Trophoblast cell (in vitro differentiated cells and primary cell): ENCODE data around the gene BEND3.

Source experiments
- DNase-seq, 2 donors: peaks; one replicate each; pipeline ENCODE4 v3.0.0-alpha.2; 2016
- H2AFZ ChIP-seq: 2 replicates; pipeline ENCODE4 v1.6.1; 2013; ENCODE audit warnings: low read length, moderate library complexity, mild to moderate bottlenecking; ENCODE audit not compliant: insufficient read depth, poor library complexity
- H2AK5ac ChIP-seq: 2 replicates; pipeline ENCODE4 v1.6.1; 2013; ENCODE audit warnings: mild to moderate bottlenecking, low read length
- H2BK120ac ChIP-seq: 2 replicates; pipeline ENCODE4 v1.6.1; 2013; ENCODE audit warnings: low read length, mild to moderate bottlenecking, moderate library complexity; ENCODE audit not compliant: insufficient read depth, poor library complexity
- H2BK12ac ChIP-seq: 2 replicates; pipeline ENCODE4 v1.6.1; 2013; ENCODE audit warnings: mild to moderate bottlenecking, low read length, moderate library complexity
- H2BK5ac ChIP-seq: 2 replicates; pipeline ENCODE4 v1.6.1; 2013; ENCODE audit warnings: low read length, low read depth, moderate library complexity, mild to moderate bottlenecking; ENCODE audit not compliant: poor library complexity
- H3K14ac ChIP-seq: 2 replicates; pipeline ENCODE4 v1.6.1; 2013; ENCODE audit warnings: mild to moderate bottlenecking, low read length
- H3K18ac ChIP-seq: 2 replicates; pipeline ENCODE4 v1.6.1; 2013; ENCODE audit warnings: mild to moderate bottlenecking, low read length
- H3K23ac ChIP-seq: 2 replicates; pipeline ENCODE4 v1.6.1; 2013; ENCODE audit warnings: low read length
- H3K27ac ChIP-seq: 2 replicates; pipeline ENCODE4 v1.5.1; 2013; ENCODE audit warnings: low read depth, mild to moderate bottlenecking, inconsistent platforms, low read length, moderate library complexity
- H3K27me3 ChIP-seq: 2 replicates; pipeline ENCODE4 v1.6.1; 2013; ENCODE audit warnings: inconsistent platforms, mild to moderate bottlenecking, low read length, moderate library complexity; ENCODE audit not compliant: insufficient read depth
- H3K36me3 ChIP-seq, 2 experiments: 1 replicate in 1 of 2; 2 replicates in 1 of 2; pipeline ENCODE4 v1.6.1; 2013; ENCODE audit warnings: low read length in 2 of 2, mild to moderate bottlenecking in 2 of 2, moderate library complexity in 1 of 2; ENCODE audit not compliant: insufficient read depth in 2 of 2, control insufficient read depth in 1 of 2
- H3K4ac ChIP-seq: 2 replicates; pipeline ENCODE4 v1.6.1; 2013; ENCODE audit warnings: low read depth, mild to moderate bottlenecking, low read length, moderate library complexity
- H3K4me1 ChIP-seq, 2 experiments: 1 replicate in 1 of 2; 2 replicates in 1 of 2; pipeline ENCODE4 v1.6.1; 2013; ENCODE audit warnings: low read length in 2 of 2, mild to moderate bottlenecking in 2 of 2, moderate library complexity in 1 of 2; ENCODE audit not compliant: insufficient read depth in 2 of 2, control insufficient read depth in 1 of 2
- H3K4me2 ChIP-seq: 2 replicates; pipeline ENCODE4 v1.6.1; 2013; ENCODE audit warnings: inconsistent platforms, mild to moderate bottlenecking, low read length, moderate library complexity
- H3K4me3 ChIP-seq: 2 replicates; pipeline ENCODE4 v1.5.1; 2013; ENCODE audit warnings: mild to moderate bottlenecking, low read depth, low read length, inconsistent platforms
- H3K79me1 ChIP-seq: one replicate; pipeline ENCODE4 v1.6.1; 2013; ENCODE audit warnings: low read length
- H3K79me2 ChIP-seq: 2 replicates; pipeline ENCODE4 v1.6.1; 2013; ENCODE audit warnings: low read length, mild to moderate bottlenecking; ENCODE audit not compliant: control insufficient read depth, insufficient read depth, poor library complexity
- H3K9ac ChIP-seq: 2 replicates; pipeline ENCODE4 v1.6.1; 2013; ENCODE audit warnings: mild to moderate bottlenecking, low read length
- H3K9me3 ChIP-seq: 2 replicates; pipeline ENCODE4 v1.6.1; 2013; ENCODE audit warnings: low read depth, mild to moderate bottlenecking, control low read depth, inconsistent platforms, low read length; ENCODE audit not compliant: insufficient read depth
- H4K12ac ChIP-seq: 2 replicates; pipeline ENCODE4 v1.6.1; 2013; ENCODE audit warnings: low read depth, mild to moderate bottlenecking, low read length, moderate library complexity
- H4K8ac ChIP-seq: 2 replicates; pipeline ENCODE4 v1.6.1; 2013; ENCODE audit warnings: low read depth, mild to moderate bottlenecking, low read length, moderate library complexity
- H4K91ac ChIP-seq: one replicate; pipeline ENCODE4 v1.6.1; 2013; ENCODE audit warnings: low read depth, mild to moderate bottlenecking, low read length, moderate library complexity
- WGBS: extraction: QIAGEN DNeasy Blood & Tissue Kit; methylation state at CpG from one replicate; pipeline ENCODE4 v1.1.7; 2013; ENCODE audit warnings: missing lambda C conversion rate; ENCODE audit not compliant: insufficient read length, insufficient coverage; ENCODE audit errors: extremely low coverage; 5-methylcytosine and 5-hydroxymethylcytosine counted together

BEND3 gene

GRCh38 chr6:107069631-107070548, 45.4 kb downstream of the BEND3 start:
- WGBS, result no CpG with 5 or more reads among the region's 53 CpGs
- Histone ChIP-seq H3K36me3 (peaks cover 23 to 29% of the 10 kb centered on the region in 2 experiments), H3K23ac (no peak overlapping the region), H3K27me3 (no peaks in the 10 kb centered on the region), H4K8ac (no peak overlapping the region), H3K4me2 (no peak overlapping the region), H3K79me2 (no peaks in the 10 kb centered on the region), H2BK12ac (no peak overlapping the region), H4K91ac (no peak overlapping the region), H4K12ac (no peak overlapping the region), H3K4me3 (no peak overlapping the region), H2BK120ac (no peak overlapping the region), H3K4ac (no peak overlapping the region), H3K27ac (no peak overlapping the region), H3K9me3 (no peaks in the 10 kb centered on the region), H3K4me1 (no peaks in the 10 kb centered on the region), H3K9ac (no peak overlapping the region), H3K79me1 (no peaks in the 10 kb centered on the region), H2AFZ (no peak overlapping the region), H2BK5ac (no peak overlapping the region), H2AK5ac (no peak overlapping the region), H3K14ac (no peak overlapping the region), H3K18ac (no peak overlapping the region)
- no peak for DNase-seq

GRCh38 chr6:107068691-107069630, 46.4 kb downstream of the BEND3 start:
- no peak overlapping the region for H3K4me3 ChIP-seq
- no peak overlapping the region for H3K4ac ChIP-seq
- H3K9me3 ChIP-seq, result no peaks in the 10 kb centered on the region
- no peak overlapping the region for H4K8ac ChIP-seq
- H3K36me3 ChIP-seq, result peaks cover 23 to 29% of the 10 kb centered on the region in 2 experiments
- H3K9ac ChIP-seq, result no peak overlapping the region
- no peak overlapping the region for H2BK12ac ChIP-seq
- no peaks in the 10 kb centered on the region for H3K27me3 ChIP-seq
- no peak overlapping the region for H3K27ac ChIP-seq
- WGBS, result no CpG with 5 or more reads among the region's 69 CpGs
- no peak for DNase-seq
- no peak overlapping the region for H2AFZ ChIP-seq
- H3K18ac ChIP-seq, result no peak overlapping the region
- H2BK120ac ChIP-seq, result no peak overlapping the region
- H3K4me1 ChIP-seq, result no peaks in the 10 kb centered on the region
- no peak overlapping the region for H3K14ac ChIP-seq
- H3K79me2 ChIP-seq, result no peaks in the 10 kb centered on the region
- H4K91ac ChIP-seq, result no peak overlapping the region
- no peak overlapping the region for H4K12ac ChIP-seq
- H2BK5ac ChIP-seq, result no peak overlapping the region
- no peak overlapping the region for H3K23ac ChIP-seq
- H3K79me1 ChIP-seq, result no peaks in the 10 kb centered on the region
- H2AK5ac ChIP-seq, result no peak overlapping the region
- no peak overlapping the region for H3K4me2 ChIP-seq

GRCh38 chr6:107066697-107067659, 48.3 kb downstream of the BEND3 start:
- Histone ChIP-seq H2AFZ (no peak overlapping the region), H4K8ac (no peak overlapping the region), H3K4me1 (no peaks in the 10 kb centered on the region), H4K12ac (no peak overlapping the region), H3K4ac (no peak overlapping the region), H3K23ac (no peak overlapping the region), H3K18ac (no peak overlapping the region), H4K91ac (no peak overlapping the region), H2AK5ac (no peak overlapping the region), H3K27me3 (no peaks in the 10 kb centered on the region), H2BK5ac (no peak overlapping the region), H3K14ac (no peak overlapping the region), H3K36me3 (peaks cover 23 to 29% of the 10 kb centered on the region in 2 experiments), H2BK120ac (no peak overlapping the region), H3K9ac (no peak overlapping the region), H3K27ac (no peak overlapping the region), H2BK12ac (no peak overlapping the region), H3K4me3 (no peak overlapping the region), H3K79me1 (no peaks in the 10 kb centered on the region), H3K9me3 (no peaks in the 10 kb centered on the region), H3K4me2 (no peak overlapping the region), H3K79me2 (no peaks in the 10 kb centered on the region)
- WGBS, result no CpG with 5 or more reads among the region's 9 CpGs
- peak in 1 of 2 donors; percentile 89 for DNase-seq
